ENCODE data around the gene DST. TPM values are rescaled to one million over a fixed set of nuclear protein-coding genes. Genes with fewer than 3 reads are reported as not detected.

Gene DST
- total and polyA plus RNA-seq, 7 donors, result 58.3 to 341 (median 109) TPM

- TF ChIP-seq CTCF (IDR thresholded peaks at IDR 0.05), result no peak
- ATAC-seq (no peak), DNase-seq (no peak)
- Histone ChIP-seq H3K4me1 (peaks cover 14% of the 10 kb centered on the region), H3K36me3 (ENCODE audit: insufficient read depth in 1 of 2, low read depth in 1 of 2) (peaks cover 8 to 38% of the 10 kb centered on the region in 2 donors), H3K4me3 (no peak overlapping the region), H3K27ac (peak overlapping the region; percentile 52), H3K9me3 (no peaks in the 10 kb centered on the region), H3K27me3 (ENCODE audit: insufficient read depth in 3 of 3, low read length in 2 of 3) (no peaks in the 10 kb centered on the region)
- intact Hi-C loops (cut with DNase I), result no loop called here
- WGBS, 3 donors, result 58 to 70% (median 66%) methylated on average over 1 of the region's 1 CpG
Measured at GRCh38 chr6:56652231-56652630, 9.5 kb upstream of the DST start.

- no peaks in the 10 kb centered on the region for H3K27me3 ChIP-seq (ENCODE audit: insufficient read depth in 3 of 3, low read length in 2 of 3)
- intact Hi-C loops (cut with DNase I), result no loop called here
- peaks cover 14% of the 10 kb centered on the region for H3K4me1 ChIP-seq
- 83 to 100% (median 88%) methylated on average over 1 of the region's 1 CpG for WGBS, 3 donors
- peaks cover 8 to 58% of the 10 kb centered on the region in 2 donors for H3K36me3 ChIP-seq (ENCODE audit: insufficient read depth in 1 of 2, low read depth in 1 of 2)
- no peak for DNase-seq
- H3K4me3 ChIP-seq, result no peak overlapping the region
- ATAC-seq, result no peak
- H3K9me3 ChIP-seq, result no peaks in the 10 kb centered on the region
- H3K27ac ChIP-seq, result peak overlapping the region; percentile 0
- TF ChIP-seq CTCF (IDR thresholded peaks at IDR 0.05), result no peak
Measured at GRCh38 chr6:56650191-56650590, 7.5 kb upstream of the DST start.

DNA sequence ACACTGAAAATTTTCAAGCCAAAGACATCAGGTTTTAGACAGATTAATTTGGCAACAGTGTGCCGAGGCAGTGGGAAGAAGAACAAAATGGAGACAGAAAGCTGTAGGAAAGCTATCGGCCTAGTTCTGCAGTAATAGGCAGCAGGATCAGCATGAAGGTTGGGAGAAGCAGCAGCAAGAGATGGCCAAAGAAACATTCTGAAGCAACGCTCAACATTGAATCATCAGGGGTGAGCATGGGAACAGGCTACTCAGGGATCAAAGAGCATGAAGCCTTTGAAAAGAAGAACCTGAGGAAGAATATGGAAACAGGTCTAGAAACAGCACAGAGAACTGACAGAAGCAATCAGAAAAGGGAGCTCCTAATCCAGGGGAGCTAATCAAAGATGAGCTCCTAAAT lies 7.1 kb upstream of the DST start:
- intact Hi-C loops (cut with DNase I), result no loop called here
- Histone ChIP-seq H3K4me1 (peaks cover 14% of the 10 kb centered on the region), H3K36me3 (ENCODE audit: insufficient read depth in 1 of 2, low read depth in 1 of 2) (peaks cover 8 to 62% of the 10 kb centered on the region in 2 donors), H3K27ac (peak overlapping the region; percentile 0), H3K9me3 (no peaks in the 10 kb centered on the region), H3K27me3 (ENCODE audit: insufficient read depth in 3 of 3, low read length in 2 of 3) (no peaks in the 10 kb centered on the region), H3K4me3 (no peak overlapping the region)
- DNase-seq (no peak), ATAC-seq (peak in 3 of 4 donors; percentile 36 to 59 (median 41))
- WGBS, 3 donors, result 87 to 97% (median 88%) methylated on average over 3 of the region's 3 CpGs
- TF ChIP-seq CTCF (IDR thresholded peaks at IDR 0.05), result no peak

GRCh38 chr6:56649053-56649769 lies 6.5 kb upstream of the DST start:
- H3K9me3 ChIP-seq, result no peaks in the 10 kb centered on the region
- peak overlapping the region; percentile 0 for H3K27ac ChIP-seq
- H3K36me3 ChIP-seq (ENCODE audit: insufficient read depth in 1 of 2, low read depth in 1 of 2), result peaks cover 8 to 68% of the 10 kb centered on the region in 2 donors
- DNase-seq (no peak), ATAC-seq (peak in 1 of 4 donors; percentile 16)
- WGBS, 3 donors, result 28 to 57% (median 38%) methylated on average over 1 of the region's 1 CpG
- TF ChIP-seq CTCF (IDR thresholded peaks at IDR 0.05), result no peak
- peaks cover 14% of the 10 kb centered on the region for H3K4me1 ChIP-seq
- no peaks in the 10 kb centered on the region for H3K27me3 ChIP-seq (ENCODE audit: insufficient read depth in 3 of 3, low read length in 2 of 3)
- H3K4me3 ChIP-seq, result no peak overlapping the region
- intact Hi-C loops (cut with DNase I), result no loop called here
